Head of caudate nucleus (tissue), 42 donors: ENCODE results near the gene RIOK3.
"Not testable (repeated sequence)": the region's sequence is repeated elsewhere in the genome, so short reads cannot be mapped to it uniquely, and the experiment has no call there.

Source experiments
- DNase-seq, 42 donors: peaks; one replicate each; pipeline versions ENCODE4 v3.0.0 to v3.0.0-alpha.2; 2020 to 2021; ENCODE audit warnings: mixed read lengths in 7 of 42
- intact Hi-C: fragments of 100-400 bp; cut with DNase I; formaldehyde crosslinking; loops from one replicate; pipeline ENCODE4 v1.15.0; 2022

The RIOK3 gene, protein sequence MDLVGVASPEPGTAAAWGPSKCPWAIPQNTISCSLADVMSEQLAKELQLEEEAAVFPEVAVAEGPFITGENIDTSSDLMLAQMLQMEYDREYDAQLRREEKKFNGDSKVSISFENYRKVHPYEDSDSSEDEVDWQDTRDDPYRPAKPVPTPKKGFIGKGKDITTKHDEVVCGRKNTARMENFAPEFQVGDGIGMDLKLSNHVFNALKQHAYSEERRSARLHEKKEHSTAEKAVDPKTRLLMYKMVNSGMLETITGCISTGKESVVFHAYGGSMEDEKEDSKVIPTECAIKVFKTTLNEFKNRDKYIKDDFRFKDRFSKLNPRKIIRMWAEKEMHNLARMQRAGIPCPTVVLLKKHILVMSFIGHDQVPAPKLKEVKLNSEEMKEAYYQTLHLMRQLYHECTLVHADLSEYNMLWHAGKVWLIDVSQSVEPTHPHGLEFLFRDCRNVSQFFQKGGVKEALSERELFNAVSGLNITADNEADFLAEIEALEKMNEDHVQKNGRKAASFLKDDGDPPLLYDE

DNA sequence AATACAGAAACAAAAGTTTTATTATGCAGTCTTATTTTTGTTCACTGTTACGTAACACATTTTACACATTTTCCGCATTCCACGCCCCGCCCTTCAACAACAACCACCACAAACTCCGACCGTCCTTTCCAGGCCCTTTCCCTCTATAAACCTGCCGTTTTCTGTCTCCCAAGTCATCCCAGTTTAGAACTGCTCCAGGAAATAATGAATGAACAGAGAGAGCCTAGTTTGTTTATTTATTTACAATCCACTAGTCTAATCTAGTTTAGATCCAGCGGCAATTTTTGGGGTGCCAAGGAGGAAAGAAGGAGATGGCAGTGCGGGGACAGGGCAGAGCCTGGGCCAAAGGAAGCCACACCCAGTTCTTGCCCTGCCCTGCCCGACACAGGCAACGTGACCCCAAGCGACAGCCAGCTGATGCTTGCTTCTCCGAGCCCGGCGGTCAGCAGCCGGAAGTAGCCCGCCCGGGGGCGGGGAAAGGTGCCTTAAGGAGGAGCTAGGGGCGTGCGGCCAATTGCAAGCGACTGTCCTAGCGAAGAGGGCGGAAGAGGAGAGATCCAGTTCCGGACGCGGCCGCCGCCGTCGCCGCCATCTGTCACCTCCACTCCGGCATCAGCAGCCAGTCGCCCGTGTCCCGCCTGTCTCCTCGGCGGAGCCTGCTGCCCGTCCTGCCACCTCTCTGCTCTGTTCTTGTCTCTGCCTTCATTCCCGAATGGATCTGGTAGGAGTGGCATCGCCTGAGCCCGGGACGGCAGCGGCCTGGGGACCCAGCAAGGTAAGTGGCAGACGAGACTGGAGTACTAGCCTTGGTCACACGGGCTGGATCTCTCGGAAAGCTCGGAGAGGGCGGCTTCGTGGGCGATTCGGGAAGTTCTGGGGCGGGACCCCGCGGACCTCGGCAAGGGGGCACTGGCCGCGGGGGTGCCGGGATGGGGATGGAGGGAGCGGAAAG is at the start of gene RIOK3:
TSS of gene RIOK3 (plus strand) at position 560 of the 952 bp plus-strand sequence. CDS start at position 713, 153 bp downstream.
- DNase-seq, result peak; percentile 96 to 99 (median 98)
- intact Hi-C loops, result loop anchor here (2.0 kb wide), 2 partner anchors 50 to 134 kb away; partner anchors contain the start of genes NPC1 and RMC1

DNA sequence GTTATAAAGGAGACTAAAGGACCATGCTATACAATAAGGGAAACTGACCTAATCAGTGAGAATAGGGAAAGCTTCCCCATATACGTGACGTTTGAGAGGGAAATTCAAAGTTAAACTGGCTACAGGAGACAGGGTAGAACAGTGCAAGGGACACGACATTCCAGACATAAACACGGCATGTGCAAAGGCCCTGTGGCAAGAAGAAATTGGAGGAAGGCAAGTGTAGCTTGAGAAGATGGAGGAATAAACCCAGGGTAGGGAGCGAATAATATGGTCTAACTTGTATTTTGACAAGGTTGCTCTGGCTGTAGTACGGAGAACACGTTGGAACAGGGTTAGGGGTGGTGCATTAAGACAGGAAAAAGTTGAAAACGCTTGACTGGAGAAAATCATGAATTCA is 49.8 kb upstream of the RIOK3 start:
- intact Hi-C loops, result no loop called here
- no peak for DNase-seq

DNA sequence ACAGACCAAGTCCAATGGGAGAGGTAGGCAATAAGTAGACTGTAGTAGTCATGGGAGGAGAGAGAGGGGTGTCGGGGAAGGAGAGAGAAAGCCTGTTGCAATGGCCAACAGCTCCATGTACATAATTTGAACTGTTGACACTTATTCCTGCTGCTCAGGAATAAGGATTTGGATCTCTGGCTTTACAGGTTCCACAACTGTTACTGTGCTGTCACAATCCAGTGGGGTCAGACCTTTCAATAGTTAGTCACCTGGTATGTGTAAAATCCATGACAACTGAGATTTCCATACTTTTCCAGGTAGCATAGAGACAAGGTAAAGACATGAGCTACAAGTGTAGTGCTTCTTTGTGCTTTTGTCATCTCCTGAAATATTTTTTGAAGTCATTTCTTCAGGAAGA is 47.5 kb upstream of the RIOK3 start:
- no peak for DNase-seq
- intact Hi-C loops, result no loop called here

DNA sequence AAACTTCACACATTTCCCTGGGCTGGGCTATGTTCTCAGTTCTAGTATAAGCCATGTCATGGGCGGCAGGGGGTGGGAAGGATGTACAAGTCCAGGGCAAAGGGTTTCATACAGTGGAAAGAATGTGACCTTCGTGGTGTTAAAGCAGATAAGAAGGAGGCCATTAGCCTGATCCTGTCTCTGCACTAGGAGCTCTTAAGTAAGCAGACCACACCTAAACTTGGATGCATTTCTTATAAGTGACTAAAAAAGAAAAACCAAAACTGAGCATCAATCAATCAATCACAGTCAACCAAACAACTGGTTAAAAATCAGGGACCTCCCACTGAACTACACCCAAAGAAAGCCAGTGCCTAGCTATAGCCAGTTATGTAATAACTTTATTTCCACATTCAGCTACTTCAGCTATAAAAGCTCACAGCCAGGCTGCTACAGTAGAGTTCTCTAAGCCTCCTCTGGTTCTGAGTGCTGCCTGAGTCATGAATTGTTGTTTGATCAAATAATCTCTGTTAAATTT is 46.8 kb upstream of the RIOK3 start:
- peak in 1 of 42 donors; percentile 8 for DNase-seq
- intact Hi-C loops, result no loop called here

DNA sequence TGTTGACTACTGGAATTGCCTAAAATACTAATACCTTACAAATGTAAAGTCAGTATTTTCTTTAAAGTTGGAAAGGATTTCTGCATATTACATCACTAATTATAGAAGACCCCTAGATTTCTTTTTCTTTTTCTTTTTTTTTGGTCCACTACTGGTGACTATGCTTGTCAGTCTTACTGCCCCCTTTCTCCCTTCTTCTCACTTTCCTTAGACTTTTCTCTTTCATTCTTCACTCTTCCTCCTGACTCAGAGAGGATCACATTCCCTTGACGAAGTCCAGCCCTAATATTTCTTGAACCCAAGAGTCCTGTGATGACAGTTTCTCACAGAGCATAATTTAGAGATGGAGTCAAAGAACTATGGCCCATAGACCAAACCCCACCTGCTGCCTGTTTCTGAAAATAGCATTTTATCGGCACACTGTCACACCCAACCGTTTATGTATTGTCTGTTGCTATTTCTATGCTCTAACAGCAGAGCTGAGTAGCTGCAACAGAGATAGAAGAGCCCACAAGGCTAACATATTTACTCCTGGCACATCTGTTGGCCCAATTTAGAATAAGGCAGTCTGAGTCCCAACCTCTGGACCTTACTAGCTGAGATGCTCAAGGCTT is 40.6 kb upstream of the RIOK3 start:
- no peak for DNase-seq
- intact Hi-C loops, result loop anchor here (5.0 kb wide), 1 partner anchor 280 kb away; no protein-coding TSS in a partner anchor

DNA sequence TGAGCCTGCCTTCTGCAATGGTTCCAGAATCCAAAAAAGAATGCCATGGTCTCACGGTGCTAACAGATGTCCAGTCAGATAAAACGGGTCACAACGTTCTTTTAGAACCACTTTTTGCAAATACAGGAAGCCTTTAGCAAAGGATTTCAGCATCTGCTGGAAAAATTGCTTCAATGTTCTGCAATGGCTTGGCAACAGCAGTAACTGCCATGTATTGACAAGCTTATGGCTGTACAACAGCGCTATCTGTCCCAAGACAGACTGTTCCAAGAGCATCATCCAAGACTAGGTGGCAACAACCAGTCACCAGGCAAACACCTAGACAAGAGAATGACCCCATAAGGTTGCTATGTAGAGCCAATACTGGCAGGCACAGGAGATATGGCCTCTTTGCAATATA is 37.6 kb upstream of the RIOK3 start:
- intact Hi-C loops, result no loop called here
- DNase-seq, result no peak

DNA sequence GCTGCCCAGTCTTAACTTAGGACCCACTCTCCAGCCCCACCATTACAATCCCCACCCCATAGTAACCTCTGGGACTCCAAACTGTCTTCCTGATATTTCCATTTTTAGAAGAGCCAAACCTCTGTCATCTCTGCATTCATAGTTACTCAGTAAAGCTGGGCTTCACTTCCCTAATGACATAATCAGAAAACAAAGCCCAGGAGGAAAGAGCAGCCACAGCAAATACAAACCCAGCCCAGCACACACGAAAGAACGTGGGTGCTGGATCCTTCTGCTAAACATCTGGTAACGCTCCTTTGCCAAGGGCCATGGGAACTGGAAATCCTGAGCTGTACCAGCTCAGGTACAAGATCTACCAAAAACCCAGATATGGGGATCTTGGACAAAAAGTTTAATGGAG is 36.8 kb upstream of the RIOK3 start:
- intact Hi-C loops, result no loop called here
- DNase-seq, result no peak

DNA sequence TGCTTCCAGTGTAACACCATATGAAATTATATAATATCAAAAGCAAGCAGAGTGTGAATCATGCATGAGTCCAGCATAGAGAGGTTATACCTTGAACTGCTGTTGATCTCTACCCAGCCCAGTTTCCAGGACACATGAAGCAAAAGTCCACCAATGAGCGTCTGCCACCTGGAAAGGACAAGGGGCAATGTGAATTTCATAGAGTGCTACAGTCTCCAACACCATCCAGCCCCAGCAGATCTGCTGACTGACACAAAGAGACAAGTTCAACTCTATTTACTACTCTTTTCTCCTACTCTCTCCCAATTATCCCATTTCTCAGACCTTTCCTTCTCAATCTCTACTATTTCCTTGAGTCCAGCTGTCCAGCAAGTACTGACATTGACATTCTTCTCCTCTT is 31.8 kb upstream of the RIOK3 start:
- intact Hi-C loops, result no loop called here
- DNase-seq, result no peak

DNA sequence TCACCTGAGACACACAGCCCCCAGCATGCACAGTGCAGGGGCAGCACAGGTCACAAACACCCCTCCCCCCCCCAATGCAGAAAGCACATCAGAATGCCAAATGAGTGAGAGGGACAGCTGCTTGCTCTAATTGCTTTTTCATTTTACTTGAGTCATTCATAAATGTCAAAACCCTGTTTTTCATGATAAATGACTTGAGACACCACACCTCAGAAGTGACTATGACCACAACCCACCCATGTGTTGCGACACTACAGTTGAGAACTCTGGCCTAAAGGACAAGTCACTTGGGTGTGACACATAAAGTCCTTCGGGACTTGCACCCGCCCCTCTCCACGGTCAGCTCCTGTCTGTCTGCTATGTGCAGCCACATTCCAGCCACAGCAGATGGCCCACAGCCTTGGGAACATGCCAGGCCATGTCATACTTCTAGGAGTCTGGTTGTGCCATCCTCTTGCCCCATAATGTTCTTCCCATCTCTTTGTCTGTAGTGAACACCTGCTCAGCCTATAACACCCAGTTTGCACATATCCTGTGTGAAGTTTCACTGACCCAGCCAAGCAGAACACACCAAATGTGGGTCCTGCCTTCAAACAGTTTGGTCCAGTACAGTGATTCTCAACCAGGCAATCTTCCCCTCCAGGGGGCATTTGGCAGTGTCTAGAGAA is 30.2 kb upstream of the RIOK3 start:
- peak in 3 of 42 donors; percentile 6 to 48 (median 8) for DNase-seq
- intact Hi-C loops, result no loop called here

DNA sequence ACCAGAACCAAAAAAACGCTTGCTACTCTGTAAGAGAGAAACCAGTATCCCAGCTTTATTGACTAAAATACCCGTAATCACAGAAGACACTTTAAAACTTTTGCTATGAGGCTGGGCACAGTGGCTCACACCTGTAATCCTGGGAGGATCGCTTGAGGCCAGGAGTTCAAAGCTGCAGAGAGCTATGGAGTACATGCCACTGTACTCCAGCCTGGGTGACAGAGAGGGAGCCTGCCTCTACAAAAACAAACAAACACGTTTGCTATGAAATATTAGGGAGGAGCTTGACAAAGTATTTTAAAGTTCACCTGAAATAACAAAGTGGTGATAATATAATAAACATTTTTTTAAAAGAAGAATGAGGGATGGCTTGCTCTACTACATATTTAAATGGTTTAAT is 28.5 kb upstream of the RIOK3 start:
- DNase-seq, result no peak
- intact Hi-C loops, result no loop called here

DNA sequence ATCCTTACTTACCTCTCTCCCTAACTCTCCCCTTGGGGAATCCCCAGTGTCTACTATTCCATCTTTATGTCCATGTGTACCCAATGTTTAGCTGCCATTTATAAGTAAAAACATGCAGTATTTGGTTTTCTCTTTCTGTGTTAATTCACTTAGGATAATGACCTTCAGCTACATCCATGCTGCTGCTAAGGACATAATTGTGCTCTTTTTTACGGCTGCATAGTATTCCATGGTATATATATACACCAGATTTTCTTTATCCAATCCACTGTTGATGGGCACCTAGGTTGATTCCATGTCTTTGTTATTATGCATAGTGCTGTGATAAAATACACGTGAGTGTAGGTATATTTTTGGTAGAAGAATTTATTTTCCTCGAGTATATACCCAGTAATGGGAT is 24.3 kb upstream of the RIOK3 start:
- no peak for DNase-seq
- intact Hi-C loops, result no loop called here

DNA sequence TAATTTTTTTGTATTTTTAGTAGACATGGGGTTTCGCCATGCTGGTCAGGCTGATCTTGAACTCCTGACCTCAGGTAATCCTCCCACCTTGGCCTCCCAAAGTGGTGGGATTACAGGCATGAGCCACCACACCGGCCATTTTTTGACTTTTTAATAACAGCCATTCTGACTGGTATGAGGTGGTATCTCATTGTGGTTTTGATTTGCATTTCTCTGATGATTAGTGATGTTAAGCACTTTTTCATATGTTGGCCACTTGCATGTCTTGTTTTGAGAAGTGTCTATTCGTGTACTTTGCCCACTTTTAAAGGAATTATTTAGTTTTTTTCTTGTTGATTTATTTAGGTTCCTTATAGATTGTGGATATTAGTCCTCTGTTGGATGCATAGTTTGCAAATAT is 23.5 kb upstream of the RIOK3 start:
- DNase-seq, intact Hi-C loops: not testable (repeated sequence)

DNA sequence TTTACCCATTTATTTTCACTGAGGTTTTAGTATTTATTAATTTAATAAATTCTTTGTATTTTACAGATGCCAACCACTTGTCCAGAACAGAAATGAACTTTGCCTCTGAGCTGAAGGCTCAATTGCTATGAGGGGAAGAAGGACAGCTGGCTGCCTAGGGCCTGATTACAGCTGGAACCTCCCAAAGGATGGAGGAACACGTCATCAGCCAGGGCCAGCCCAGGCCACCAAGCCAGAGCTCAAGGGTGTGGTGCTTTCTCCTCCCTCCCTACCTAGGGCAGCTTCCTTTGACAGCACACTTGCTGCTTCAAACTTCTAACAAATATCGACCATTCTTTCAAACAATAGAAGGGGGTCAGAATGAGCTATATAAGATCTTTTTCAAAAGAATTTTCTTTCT is 19.7 kb upstream of the RIOK3 start:
- intact Hi-C loops, result no loop called here

DNA sequence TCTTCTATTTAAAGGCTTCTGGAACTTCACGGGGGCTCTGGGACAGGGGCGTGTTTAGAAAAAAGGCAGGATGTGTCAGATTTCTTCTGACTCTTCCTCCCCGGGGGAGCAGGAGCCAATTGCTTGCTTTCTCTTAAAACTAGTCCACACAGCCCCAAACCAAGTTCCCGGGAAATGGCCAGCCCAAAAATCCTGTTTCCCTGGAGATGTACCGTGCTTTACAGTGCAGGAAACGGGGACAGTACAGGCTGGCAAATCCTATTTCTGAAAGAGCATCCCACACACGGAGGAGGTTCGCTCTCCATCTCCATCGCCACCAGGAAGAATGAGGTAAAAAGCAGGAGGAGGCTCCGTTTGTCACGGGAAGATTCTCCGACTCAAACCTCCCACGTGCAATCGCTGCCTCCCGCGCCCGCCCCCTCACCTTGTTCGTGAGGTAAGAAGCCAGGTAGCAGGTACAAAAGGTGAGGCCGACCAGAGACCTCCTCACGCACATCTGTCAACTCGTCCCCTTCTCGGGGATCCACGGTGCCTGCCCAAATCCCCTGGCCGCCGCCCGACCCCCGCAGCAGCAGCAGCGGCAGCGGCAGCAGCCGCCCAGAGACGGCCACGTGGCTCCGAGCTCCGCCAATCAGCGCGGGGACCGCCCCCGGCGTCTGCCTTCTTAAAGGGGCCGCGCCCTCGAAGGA is 15.6 kb upstream of the RIOK3 start:
- intact Hi-C loops, result no loop called here
- DNase-seq, result peak; percentile 86 to 98 (median 94)

More for the DNA sequence above, 19.7 kb upstream of the RIOK3 start:
- no peak for DNase-seq

DNA sequence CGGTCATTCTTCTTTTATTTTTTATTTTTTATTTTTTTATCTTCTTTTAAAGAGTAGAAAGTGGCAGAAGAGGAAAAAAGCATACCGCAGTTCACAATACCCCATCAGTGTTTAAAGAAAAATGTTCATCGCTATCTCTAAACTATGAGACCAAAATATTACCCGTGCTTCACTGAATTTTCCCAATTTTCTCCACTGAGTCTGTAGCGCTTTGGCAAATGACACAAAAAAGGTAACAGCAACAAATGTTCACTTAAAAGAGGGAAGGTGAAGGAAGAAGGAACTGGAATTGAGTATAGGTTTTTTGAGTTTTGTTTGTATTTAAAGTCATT is 15.1 kb upstream of the RIOK3 start:
- DNase-seq, result no peak

DNA sequence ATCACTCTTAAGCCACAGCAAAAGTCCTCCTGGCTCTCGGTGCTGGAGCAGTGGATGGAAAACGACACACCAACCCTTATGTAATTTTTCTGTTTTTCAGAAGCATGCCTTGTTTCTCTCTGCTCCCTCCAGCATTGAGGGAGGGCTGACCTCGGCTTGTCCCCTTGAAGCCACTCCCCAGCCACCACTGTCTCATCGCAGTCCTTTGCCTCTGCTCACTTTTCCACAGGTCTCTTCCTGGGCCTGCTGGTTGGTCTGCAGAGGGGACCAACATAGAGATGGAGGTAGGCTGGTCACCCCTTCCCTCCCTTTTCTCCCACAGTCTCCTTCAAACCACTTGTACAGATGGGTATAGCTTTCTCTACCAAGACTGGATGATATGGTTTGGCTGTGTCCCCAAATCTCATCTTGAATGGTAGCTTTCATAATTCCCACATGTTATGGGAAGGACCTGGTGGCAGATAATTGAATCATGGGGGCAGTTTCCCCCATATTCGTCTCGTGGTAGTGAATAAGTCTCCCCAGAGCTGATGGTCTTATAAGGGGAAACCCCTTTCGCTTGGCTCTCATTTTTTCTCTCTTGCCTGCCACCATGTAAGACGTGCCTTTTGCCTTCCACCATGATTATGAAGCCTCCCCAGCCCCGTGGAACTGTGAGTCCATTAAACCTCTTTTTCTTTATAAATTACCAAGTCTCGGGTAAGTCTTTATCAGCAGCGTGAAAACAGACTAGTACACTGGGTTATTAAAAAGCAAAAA is 14.3 kb upstream of the RIOK3 start:
- intact Hi-C loops, result no loop called here
- no peak for DNase-seq

More for the DNA sequence above, 15.1 kb upstream of the RIOK3 start:
- intact Hi-C loops, result no loop called here

DNA sequence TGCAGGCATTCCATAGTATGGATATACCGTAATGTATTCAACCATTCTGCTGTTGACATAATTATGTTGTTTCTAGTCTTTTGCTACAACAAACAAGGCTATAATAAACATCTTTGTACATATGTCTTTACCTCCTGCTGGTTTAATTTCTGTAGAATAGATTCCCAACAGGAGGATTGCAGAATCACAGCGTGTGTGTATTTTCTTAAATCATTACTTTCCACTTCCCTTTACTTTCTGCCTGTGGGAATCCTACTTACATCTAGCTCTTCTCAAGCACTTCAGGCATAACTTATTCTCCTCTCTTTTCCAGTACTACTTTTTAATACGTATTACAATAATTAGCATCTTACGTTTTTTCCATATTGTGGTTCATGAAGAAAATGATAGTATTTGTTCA is 13.0 kb upstream of the RIOK3 start:
- intact Hi-C loops, result no loop called here
- DNase-seq, result no peak
